Activated B cell treated with CpG ODN at 0.5 μM for 24 hours (primary cell): Measurements from ENCODE around the gene SDHAF2. TPM values are rescaled to one million over a fixed set of nuclear protein-coding genes. Genes with fewer than 3 reads are reported as not detected.
"Not testable (repeated sequence)": the region's sequence is repeated elsewhere in the genome, so short reads cannot be mapped to it uniquely, and the experiment has no call there.

ENCODE experiments used
- ATAC-seq: fragments of 200-7000 bp; cut with Tn5 transposase; one replicate; pipeline ENCODE4 v1.10.0; 2021; ENCODE audit warnings: low read depth, mild to moderate bottlenecking, moderate library complexity
- CTCF ChIA-PET: fragments of 350-600 bp; sonication (Branson Sonifier 250); formaldehyde crosslinking; loops from one replicate; lab custom pipeline; 2021; ENCODE audit warnings: antibody characterized with exemption; lab: Charles Lee
- POLR2A ChIA-PET: fragments of 350-600 bp; sonication (Branson Sonifier 250); formaldehyde crosslinking; loops from one replicate; lab custom pipeline; 2021; ENCODE audit warnings: antibody characterized with exemption; lab: Charles Lee
- DNase-seq: peaks from one replicate; pipeline ENCODE4 v3.0.0; 2022
- H3K27ac Mint-ChIP-seq: one replicate; pipeline ENCODE4 v1.8.0; 2020; ENCODE audit warnings: mixed read lengths
- H3K27me3 Mint-ChIP-seq: one replicate; pipeline ENCODE4 v1.8.0; 2021; ENCODE audit warnings: mixed read lengths
- H3K36me3 Mint-ChIP-seq: one replicate; pipeline ENCODE4 v1.8.0; 2021; ENCODE audit warnings: low read depth, mixed read lengths
- H3K4me1 Mint-ChIP-seq: one replicate; pipeline ENCODE4 v1.8.0; 2021; ENCODE audit warnings: mixed read lengths
- H3K4me3 Mint-ChIP-seq: one replicate; pipeline ENCODE4 v1.8.0; 2020; ENCODE audit warnings: mild to moderate bottlenecking, mixed read lengths
- H3K9me3 Mint-ChIP-seq: one replicate; pipeline ENCODE4 v1.8.0; 2020; ENCODE audit warnings: mixed read lengths
- intact Hi-C: fragments of 100-400 bp; cut with micrococcal nuclease; formaldehyde crosslinking; loops from one replicate; pipeline ENCODE4 v1.15.1; 2024
- total RNA-seq: library from RNA; stranded (reverse); gene quantifications from 2 replicates; pipeline ENCODE4 v1.2.3, GENCODE V29; 2022
- TF ChIP-seq, protein P1 (sequence below): fragments of 200-600 bp; IDR thresholded peaks from one replicate; pipeline ENCODE4 v1.8.0; 2022; ENCODE audit warnings: antibody characterized with exemption, mild to moderate bottlenecking

SDHAF2 gene
- total RNA-seq, 1 donor from 2014 or later: 51.0 TPM

DNA sequence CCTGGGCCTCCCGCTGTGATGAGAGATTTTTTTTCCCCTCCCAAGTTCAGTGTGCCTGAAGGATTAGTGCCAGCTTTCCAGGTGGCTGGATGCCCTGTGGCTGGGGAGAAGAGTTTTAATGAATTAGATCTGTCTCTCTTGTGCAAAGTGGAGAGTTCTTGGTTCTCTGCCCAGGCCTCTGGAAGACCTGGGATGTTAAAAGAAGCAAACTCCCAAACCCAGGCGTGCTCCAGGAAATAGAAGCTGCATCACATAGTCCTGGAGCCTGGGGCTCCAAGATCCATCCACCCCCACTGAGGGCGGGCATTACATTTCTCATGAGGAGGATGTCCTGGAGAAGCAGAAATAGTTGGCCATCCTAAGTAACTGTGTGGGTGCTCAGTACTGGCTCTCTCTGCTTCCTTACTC, 30.6 kb downstream of the SDHAF2 start:
- peaks cover 29% of the 10 kb centered on the region for H3K36me3 Mint-ChIP-seq
- intact Hi-C loops: no loop called here
- H3K4me1 Mint-ChIP-seq: no peaks in the 10 kb centered on the region
- H3K9me3 Mint-ChIP-seq: no peaks in the 10 kb centered on the region
- no peak overlapping the region for H3K4me3 Mint-ChIP-seq
- TF ChIP-seq, protein P1, sequence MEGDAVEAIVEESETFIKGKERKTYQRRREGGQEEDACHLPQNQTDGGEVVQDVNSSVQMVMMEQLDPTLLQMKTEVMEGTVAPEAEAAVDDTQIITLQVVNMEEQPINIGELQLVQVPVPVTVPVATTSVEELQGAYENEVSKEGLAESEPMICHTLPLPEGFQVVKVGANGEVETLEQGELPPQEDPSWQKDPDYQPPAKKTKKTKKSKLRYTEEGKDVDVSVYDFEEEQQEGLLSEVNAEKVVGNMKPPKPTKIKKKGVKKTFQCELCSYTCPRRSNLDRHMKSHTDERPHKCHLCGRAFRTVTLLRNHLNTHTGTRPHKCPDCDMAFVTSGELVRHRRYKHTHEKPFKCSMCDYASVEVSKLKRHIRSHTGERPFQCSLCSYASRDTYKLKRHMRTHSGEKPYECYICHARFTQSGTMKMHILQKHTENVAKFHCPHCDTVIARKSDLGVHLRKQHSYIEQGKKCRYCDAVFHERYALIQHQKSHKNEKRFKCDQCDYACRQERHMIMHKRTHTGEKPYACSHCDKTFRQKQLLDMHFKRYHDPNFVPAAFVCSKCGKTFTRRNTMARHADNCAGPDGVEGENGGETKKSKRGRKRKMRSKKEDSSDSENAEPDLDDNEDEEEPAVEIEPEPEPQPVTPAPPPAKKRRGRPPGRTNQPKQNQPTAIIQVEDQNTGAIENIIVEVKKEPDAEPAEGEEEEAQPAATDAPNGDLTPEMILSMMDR: no peak
- H3K27ac Mint-ChIP-seq: no peak overlapping the region
- CTCF ChIA-PET: interaction anchor here (0.7 kb wide), 1 partner anchor 31 kb away, joined by 3 read pairs; no protein-coding TSS in a partner anchor
- POLR2A ChIA-PET: no interaction called here
- H3K27me3 Mint-ChIP-seq: no peaks in the 10 kb centered on the region
- DNase-seq (no peak), ATAC-seq (no peak)

DNA sequence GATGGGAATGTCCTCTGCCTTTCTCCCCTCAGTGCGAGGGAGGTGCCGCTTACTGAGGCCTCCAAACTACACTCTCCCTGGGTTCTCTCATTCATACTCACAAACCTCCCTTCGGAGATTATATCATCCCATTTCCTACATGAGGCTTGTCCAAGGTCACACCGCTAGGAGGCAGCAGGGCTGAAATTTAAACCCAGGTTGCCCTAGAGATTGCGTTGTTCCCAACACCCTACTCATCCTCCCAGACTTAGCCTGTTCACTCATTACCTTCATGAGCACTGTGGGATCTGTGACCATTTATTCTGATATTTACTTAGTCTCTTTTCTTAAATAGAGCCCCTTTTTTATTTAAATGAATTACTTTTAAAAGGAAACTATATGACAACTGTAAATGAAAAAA, 31.1 kb downstream of the SDHAF2 start:
- peaks cover 28% of the 10 kb centered on the region for H3K36me3 Mint-ChIP-seq
- ChIA-PET POLR2A (no interaction called here), CTCF (no interaction called here)
- H3K4me3 Mint-ChIP-seq: no peak overlapping the region
- TF ChIP-seq, protein P1: no peak
- H3K4me1 Mint-ChIP-seq: no peaks in the 10 kb centered on the region
- H3K27me3 Mint-ChIP-seq: no peaks in the 10 kb centered on the region
- H3K27ac Mint-ChIP-seq: no peak overlapping the region
- intact Hi-C loops: no loop called here
- DNase-seq: no peak
- H3K9me3 Mint-ChIP-seq: no peaks in the 10 kb centered on the region
- no peak for ATAC-seq

DNA sequence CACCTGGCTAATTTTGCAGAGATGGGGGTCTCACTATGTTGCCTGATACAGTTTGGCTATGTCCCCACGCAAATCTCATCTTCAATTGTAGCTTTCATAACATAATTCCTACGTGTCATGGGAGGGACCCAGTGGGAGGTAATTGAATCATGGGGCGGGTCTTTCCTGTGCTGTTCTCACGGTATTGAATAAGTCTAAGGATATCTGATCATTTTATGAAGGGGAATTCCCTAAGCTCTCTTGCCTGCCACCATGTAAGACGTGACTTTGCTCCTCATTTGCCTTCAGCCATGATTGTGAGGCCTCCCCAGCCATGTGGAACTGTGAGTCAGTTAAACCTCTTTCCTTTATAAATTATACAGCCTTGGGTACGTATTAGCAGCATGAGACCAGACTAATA, 37.7 kb downstream of the SDHAF2 start:
- ATAC-seq, H3K27ac Mint-ChIP-seq, intact Hi-C loops, H3K4me3 Mint-ChIP-seq, H3K27me3 Mint-ChIP-seq, H3K9me3 Mint-ChIP-seq, DNase-seq, H3K4me1 Mint-ChIP-seq: not testable (repeated sequence)
- POLR2A ChIA-PET: interaction anchor here (0.5 kb wide), 1 partner anchor 40 kb away, joined by 16 read pairs; no protein-coding TSS in a partner anchor
- H3K36me3 Mint-ChIP-seq: peaks cover 41% of the 10 kb centered on the region
- CTCF ChIA-PET: interaction anchor here (0.6 kb wide), 1 partner anchor 21 kb away, joined by 3 read pairs; no protein-coding TSS in a partner anchor

DNA sequence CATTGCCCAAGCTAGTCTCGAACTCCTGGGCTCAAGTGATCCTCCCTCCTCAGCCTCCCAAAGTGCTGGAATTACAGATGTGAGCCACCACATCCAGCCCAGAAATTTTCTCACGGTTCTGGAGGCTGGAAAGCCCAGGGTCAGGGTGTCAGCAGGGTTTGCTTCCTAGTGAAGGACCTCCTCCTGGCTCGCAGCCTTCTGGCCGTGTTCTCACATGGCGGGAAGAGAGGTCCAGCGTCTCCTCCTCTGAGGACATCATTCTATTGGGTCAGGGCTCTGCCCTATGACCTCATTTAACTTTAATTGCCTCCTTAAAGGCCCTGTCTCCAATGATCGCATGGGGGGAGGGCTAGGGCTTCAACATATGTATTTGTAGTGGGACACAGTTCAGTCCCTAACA, 38.1 kb downstream of the SDHAF2 start:
- ChIA-PET CTCF (no interaction called here), POLR2A (interaction anchor here (0.5 kb wide), 1 partner anchor 41 kb away, joined by 16 read pairs; no protein-coding TSS in a partner anchor)
- H3K9me3 Mint-ChIP-seq: peaks cover 2% of the 10 kb centered on the region
- DNase-seq: no peak
- H3K27me3 Mint-ChIP-seq: no peaks in the 10 kb centered on the region
- no peaks in the 10 kb centered on the region for H3K4me1 Mint-ChIP-seq
- ATAC-seq: no peak
- intact Hi-C loops: no loop called here
- H3K27ac Mint-ChIP-seq: no peak overlapping the region
- no peak overlapping the region for H3K4me3 Mint-ChIP-seq
- H3K36me3 Mint-ChIP-seq: peaks cover 45% of the 10 kb centered on the region
- TF ChIP-seq, protein P1: no peak

DNA sequence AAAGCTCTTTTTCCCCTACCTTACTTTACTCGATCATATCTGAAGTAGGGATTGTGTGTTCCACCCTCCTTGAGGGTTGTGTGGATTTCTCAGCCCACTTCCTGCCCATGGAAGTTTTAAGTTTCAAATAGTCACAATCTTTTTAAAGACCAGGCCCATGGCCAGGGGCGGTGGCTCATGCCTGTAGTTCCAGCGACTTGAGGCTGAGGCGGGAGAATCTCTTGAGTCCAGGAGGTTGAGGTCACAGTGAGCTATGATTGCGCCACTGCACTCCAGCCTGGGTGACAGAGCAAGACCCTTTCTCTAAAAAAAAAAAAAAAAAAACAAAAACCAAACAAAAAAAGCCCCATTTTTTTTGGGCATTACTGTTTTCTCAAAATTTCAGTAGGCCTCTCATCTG, 42.4 kb downstream of the SDHAF2 start:
- no peak for ATAC-seq
- H3K4me1 Mint-ChIP-seq: no peaks in the 10 kb centered on the region
- H3K36me3 Mint-ChIP-seq: peaks cover 38% of the 10 kb centered on the region
- POLR2A ChIA-PET: interaction anchor here (0.7 kb wide), 1 partner anchor 190 kb away, joined by 5 read pairs; no protein-coding TSS in a partner anchor
- H3K27me3 Mint-ChIP-seq: no peaks in the 10 kb centered on the region
- H3K9me3 Mint-ChIP-seq: peaks cover 2% of the 10 kb centered on the region
- intact Hi-C loops: no loop called here
- no peak overlapping the region for H3K27ac Mint-ChIP-seq
- TF ChIP-seq, protein P1: no peak
- CTCF ChIA-PET: no interaction called here
- no peak for DNase-seq
- H3K4me3 Mint-ChIP-seq: no peak overlapping the region

DNA sequence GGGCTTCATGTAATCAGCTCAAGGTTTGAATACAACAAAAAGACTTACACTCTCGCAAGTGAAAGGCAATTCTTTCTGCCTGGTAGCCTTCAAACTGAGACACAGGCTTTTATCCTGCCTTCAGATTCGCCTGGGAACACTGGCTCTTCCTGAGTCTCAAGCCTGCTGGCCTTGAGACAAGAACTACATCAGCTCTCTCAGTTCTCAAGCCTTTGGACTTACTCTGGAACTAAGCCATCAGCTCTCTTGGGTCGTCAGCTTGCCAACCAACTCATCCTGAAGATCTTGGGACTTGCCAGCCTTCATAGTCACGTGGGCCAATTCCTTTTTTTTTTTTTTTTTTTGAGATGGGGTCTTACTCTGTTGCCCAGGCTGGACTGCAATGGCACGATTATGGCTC, 42.9 kb downstream of the SDHAF2 start:
- intact Hi-C loops: no loop called here

More for the DNA sequence above, 42.9 kb downstream of the SDHAF2 start:
- ChIA-PET CTCF (no interaction called here), POLR2A (no interaction called here)
- Mint-ChIP-seq H3K36me3 (peaks cover 32% of the 10 kb centered on the region), H3K27ac (no peak overlapping the region), H3K9me3 (no peaks in the 10 kb centered on the region), H3K27me3 (no peaks in the 10 kb centered on the region), H3K4me3 (no peak overlapping the region), H3K4me1 (no peaks in the 10 kb centered on the region)
- TF ChIP-seq, protein P1: no peak
- no peak for DNase-seq
- no peak for ATAC-seq
